RWPE2 (cell line): ENCODE measurements around the gene PXYLP1.
"Not testable (repeated sequence)": the region's sequence is repeated elsewhere in the genome, so short reads cannot be mapped to it uniquely, and the experiment has no call there.

ENCODE experiments used
- ATAC-seq: fragments of 200-7000 bp; cut with Tn5 transposase; 3 replicates; pipeline ENCODE4 v1.9.1; 2021; ENCODE audit warnings: low read depth
- DNase-seq: peaks from one replicate; pipeline ENCODE4 v3.0.0-alpha.2; 2020; ENCODE audit warnings: low spot score
- H3K27ac ChIP-seq: fragments of 450-650 bp; 2 replicates; pipeline ENCODE4 v1.5.1; 2017; ENCODE audit warnings: mild to moderate bottlenecking; ENCODE audit not compliant: poor library complexity, severe bottlenecking
- H3K27me3 ChIP-seq: fragments of 250-450 bp; sonication (Bioruptor Pico); 2 replicates; pipeline ENCODE4 v1.5.1; 2021; ENCODE audit warnings: mild to moderate bottlenecking, moderate library complexity; ENCODE audit not compliant: insufficient read depth, poor library complexity, severe bottlenecking
- H3K36me3 ChIP-seq: fragments of 250-450 bp; sonication (Bioruptor Pico); 2 replicates; pipeline ENCODE4 v1.5.1; 2020; ENCODE audit warnings: low read depth, mild to moderate bottlenecking, moderate library complexity
- H3K4me1 ChIP-seq: fragments of 250-450 bp; sonication (Bioruptor Pico); 2 replicates; pipeline ENCODE4 v1.5.1; 2021; ENCODE audit warnings: mild to moderate bottlenecking, moderate library complexity; ENCODE audit not compliant: insufficient read depth, poor library complexity, severe bottlenecking
- H3K4me3 ChIP-seq: fragments of 250-450 bp; sonication (Bioruptor Pico); 2 replicates; pipeline ENCODE4 v1.5.1; 2021; ENCODE audit warnings: mild to moderate bottlenecking, moderate library complexity; ENCODE audit not compliant: severe bottlenecking
- H3K9me3 ChIP-seq: fragments of 250-450 bp; sonication (Bioruptor Pico); 2 replicates; pipeline ENCODE4 v1.5.1; 2021; ENCODE audit warnings: mild to moderate bottlenecking, moderate library complexity; ENCODE audit not compliant: severe bottlenecking
- CTCF ChIP-seq: fragments of 450-650 bp; IDR thresholded peaks from one replicate; pipeline ENCODE4 v1.5.1; 2017; ENCODE audit warnings: mild to moderate bottlenecking, moderate library complexity; ENCODE audit not compliant: poor library complexity, severe bottlenecking

The PXYLP1 gene

GRCh38 chr3:141204343-141204742 lies 27.3 kb upstream of the PXYLP1 start:
- no peaks in the 10 kb centered on the region for H3K27me3 ChIP-seq
- no peak overlapping the region for H3K27ac ChIP-seq
- no peaks in the 10 kb centered on the region for H3K4me1 ChIP-seq
- TF ChIP-seq CTCF, result no peak
- no peaks in the 10 kb centered on the region for H3K36me3 ChIP-seq
- no peak overlapping the region for H3K4me3 ChIP-seq
- DNase-seq, result no peak
- ATAC-seq, result no peak
- no peaks in the 10 kb centered on the region for H3K9me3 ChIP-seq

GRCh38 chr3:141211306-141211705 lies 20.3 kb upstream of the PXYLP1 start:
- not testable (repeated sequence) for H3K36me3 ChIP-seq, H3K9me3 ChIP-seq, H3K27me3 ChIP-seq, H3K4me3 ChIP-seq, H3K4me1 ChIP-seq, H3K27ac ChIP-seq, ATAC-seq, DNase-seq

- no peak for DNase-seq
- no peak overlapping the region for H3K27ac ChIP-seq
Measured at GRCh38 chr3:141212101-141212500, 19.5 kb upstream of the PXYLP1 start.

GRCh38 chr3:141212555-141212954 lies 19.1 kb upstream of the PXYLP1 start:
- H3K4me1 ChIP-seq, result no peaks in the 10 kb centered on the region
- no peak for DNase-seq
- no peaks in the 10 kb centered on the region for H3K27me3 ChIP-seq
- TF ChIP-seq CTCF, result no peak
- H3K27ac ChIP-seq, result no peak overlapping the region
- H3K36me3 ChIP-seq, result no peaks in the 10 kb centered on the region
- no peak for ATAC-seq
- no peaks in the 10 kb centered on the region for H3K9me3 ChIP-seq
- no peak overlapping the region for H3K4me3 ChIP-seq

More at GRCh38 chr3:141212101-141212500, 19.5 kb upstream of the PXYLP1 start:
- Histone ChIP-seq H3K4me3 (no peak overlapping the region), H3K4me1 (no peaks in the 10 kb centered on the region), H3K36me3 (no peaks in the 10 kb centered on the region), H3K9me3 (no peaks in the 10 kb centered on the region), H3K27me3 (no peaks in the 10 kb centered on the region)
- TF ChIP-seq CTCF, result no peak
- no peak for ATAC-seq

- ATAC-seq (no peak), DNase-seq (no peak)
- Histone ChIP-seq H3K9me3 (no peaks in the 10 kb centered on the region), H3K36me3 (no peaks in the 10 kb centered on the region), H3K4me3 (no peak overlapping the region), H3K27ac (no peak overlapping the region), H3K4me1 (no peaks in the 10 kb centered on the region), H3K27me3 (no peaks in the 10 kb centered on the region)
- TF ChIP-seq CTCF, result no peak
Measured at GRCh38 chr3:141216975-141217374, 14.7 kb upstream of the PXYLP1 start.
